Measurements from ENCODE around the gene BRCC3.

BRCC3 gene

DNA sequence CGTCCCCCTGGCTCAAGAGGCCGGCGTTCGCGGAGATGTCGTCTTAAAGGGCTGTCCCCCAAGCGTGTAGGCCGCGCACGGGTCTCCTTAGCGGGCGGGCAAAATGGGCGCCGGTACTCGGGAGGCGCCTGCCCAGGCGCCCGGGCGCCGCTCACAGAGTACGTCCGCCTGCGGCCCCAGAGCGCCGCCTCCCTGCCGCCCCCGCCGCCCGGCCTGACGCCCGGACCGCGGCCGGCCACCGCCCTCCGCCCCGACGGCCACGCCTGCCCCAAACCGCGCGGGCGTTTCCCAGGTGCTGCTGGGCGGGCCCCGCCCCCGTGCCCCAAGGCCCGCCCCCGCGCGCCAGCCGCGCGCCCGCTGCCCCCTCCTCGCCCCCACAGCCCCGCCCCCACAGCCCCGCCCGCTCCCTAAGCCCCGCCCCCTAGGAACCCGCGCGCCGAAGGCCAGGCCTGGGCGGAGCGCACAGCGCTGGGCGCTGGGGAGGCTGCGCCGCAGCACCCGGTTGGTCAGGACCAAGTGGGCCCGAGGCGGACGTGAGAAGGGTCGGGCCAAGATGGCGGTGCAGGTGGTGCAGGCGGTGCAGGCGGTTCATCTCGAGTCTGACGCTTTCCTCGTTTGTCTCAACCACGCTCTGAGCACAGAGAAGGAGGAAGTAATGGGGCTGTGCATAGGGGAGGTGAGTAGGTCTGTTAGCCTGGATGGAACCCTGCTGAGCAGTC lies at the start of gene BRCC3, which contains the start of the genes CMC4 and MTCP1:
Gene BRCC3, plus strand, starts transcription at position 534 of the 719 bp plus-strand sequence. Its CDS starts 20 bp downstream, at position 554.
Gene CMC4, minus strand, starts transcription at position 162 of the 719 bp plus-strand sequence. CDS start 7,113 bp downstream, outside the sequence.
Gene MTCP1, minus strand, starts transcription at position 162 of the 719 bp plus-strand sequence. CDS start 5,126 bp downstream, outside the sequence.
- H3K4me3 ChIP-seq, result peak within 1 kb of the TSS; percentile 49 to 67 (median 54)
- H3K27ac ChIP-seq, result peak within 1 kb of the TSS; percentile 48 to 91 (median 82)

DNA sequence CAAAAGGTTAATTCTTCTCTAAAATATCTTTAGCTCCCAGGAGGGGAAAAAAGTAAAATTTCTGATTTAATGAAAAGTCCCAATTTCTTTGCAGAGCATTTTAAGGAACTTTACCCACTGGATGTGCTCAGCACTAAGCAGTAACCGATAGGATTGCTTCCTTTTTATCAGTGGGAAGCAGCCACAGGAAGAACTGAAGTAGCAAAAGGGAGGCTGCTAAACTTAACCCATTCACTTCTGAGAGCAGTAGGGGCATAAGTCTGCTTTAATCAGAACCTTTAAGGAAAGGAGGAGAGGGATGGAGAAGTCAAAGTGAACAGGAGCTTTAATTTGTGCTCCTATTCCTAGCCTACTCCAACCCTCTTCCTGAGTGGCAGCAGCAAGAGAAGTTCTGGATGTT lies 48.7 kb upstream of the BRCC3 start, which contains the start of gene F8:
Gene F8, minus strand, starts transcription at position 139 of the 400 bp plus-strand sequence. CDS start 171 bp downstream, outside the sequence.
- Histone ChIP-seq H3K4me3 (no peak within 1 kb of the TSS), H3K27ac (no peak within 1 kb of the TSS)

DNA sequence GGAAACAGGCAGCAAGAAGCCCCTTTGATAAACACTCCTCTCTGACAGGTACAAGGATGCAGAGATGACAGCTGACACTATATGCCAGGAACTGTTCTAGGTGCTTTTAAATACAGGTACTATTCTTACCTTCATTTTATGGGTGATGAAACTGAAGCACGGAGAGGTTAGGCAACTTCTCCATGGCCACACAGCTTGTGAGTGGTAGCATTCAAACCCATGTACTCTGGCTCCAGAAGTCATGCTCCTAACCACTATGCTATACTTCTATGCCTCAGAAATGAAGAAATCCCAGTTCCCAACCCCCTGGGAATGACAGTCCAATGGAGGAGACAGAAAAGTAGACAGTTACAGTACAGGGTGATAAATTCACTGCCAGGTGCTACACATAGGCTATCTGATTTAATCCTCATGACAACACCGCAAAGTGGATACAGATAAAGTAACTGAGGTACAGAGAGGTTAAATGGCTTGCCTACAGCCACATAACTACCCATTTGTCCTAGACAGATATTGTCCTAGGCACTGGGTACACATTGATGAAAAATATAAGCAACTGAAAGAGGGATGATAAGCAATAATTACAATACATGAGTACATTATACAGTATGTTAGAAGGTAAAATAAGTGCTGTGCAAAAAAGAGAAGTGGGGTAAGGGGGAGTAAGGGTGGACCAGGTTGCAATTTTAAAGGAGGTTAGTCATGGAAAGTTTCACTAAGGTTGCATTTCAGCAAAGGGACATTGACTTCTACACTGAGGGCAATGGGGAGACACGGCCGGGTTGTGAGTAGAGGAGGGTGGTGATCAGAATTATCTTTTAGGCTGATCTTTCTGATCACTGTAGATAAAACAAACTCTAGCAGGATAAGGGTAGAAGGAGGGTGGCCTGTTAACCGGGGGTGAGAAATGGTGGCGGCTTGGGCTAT lies 47.1 kb upstream of the BRCC3 start:
- no peak overlapping the region for H3K4me3 ChIP-seq
- no peak overlapping the region for H3K27ac ChIP-seq

DNA sequence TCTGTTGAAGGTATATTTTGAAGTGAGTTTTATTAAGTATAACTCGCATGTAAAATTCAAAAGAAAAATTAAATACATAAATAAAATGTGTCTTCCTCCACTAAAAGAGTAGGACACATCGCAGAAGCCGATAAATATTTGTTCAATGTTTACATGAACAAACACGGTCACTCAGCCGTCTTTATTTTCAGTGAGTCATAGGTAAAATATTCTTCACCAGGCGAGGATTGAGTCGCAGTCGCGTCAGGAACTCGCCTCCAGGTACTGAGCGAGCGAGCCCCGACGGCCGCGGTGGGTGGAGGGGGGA lies 44.9 kb upstream of the BRCC3 start:
- Histone ChIP-seq H3K4me3 (peak overlapping the region; percentile 47 to 72 (median 60)), H3K27ac (peak overlapping the region; percentile 30 to 97 (median 94))

DNA sequence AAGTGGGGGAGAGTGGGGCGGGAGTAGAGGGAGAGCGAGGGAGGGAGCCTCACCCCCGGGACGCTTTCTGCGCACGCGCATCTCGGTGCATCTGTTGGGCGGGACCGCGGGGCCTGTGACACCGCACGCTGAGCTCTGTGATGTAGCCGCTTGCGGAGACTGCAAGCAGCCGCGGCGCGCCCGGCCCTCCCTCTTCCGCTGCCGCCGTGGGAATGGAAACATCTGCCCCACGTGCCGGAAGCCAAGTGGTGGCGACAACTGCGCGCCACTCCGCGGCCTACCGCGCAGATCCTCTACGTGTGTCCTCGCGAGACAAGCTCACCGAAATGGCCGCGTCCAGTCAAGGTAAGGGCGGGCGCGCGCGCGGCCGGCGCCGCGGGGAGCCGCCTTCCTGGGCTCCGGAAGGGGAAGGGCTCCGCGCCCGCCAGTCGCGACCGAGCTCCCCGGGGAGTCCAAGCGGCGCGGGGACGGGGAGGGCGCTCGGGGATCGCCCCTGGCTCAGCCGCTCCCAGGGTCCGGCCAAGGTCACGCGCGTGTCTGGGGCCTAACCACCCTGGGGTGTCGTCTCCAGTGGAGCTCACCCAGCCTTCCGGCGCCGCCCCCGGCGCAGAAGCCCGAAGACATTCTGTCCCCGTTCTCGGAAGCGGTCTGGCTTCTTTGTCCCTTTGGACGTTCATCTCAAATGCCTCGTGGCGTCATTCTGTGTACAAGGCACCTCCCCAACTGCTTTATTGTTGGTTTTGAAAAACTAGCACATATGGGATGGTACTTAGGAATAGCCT lies 44.4 kb upstream of the BRCC3 start, which contains the start of gene FUNDC2:
Gene FUNDC2, plus strand, starts transcription at position 118 of the 782 bp plus-strand sequence. Its CDS starts 95 bp downstream, at position 213.
- Histone ChIP-seq H3K27ac (peak within 1 kb of the TSS; percentile 76 to 97 (median 94)), H3K4me3 (peak within 1 kb of the TSS; percentile 47 to 72 (median 60))

DNA sequence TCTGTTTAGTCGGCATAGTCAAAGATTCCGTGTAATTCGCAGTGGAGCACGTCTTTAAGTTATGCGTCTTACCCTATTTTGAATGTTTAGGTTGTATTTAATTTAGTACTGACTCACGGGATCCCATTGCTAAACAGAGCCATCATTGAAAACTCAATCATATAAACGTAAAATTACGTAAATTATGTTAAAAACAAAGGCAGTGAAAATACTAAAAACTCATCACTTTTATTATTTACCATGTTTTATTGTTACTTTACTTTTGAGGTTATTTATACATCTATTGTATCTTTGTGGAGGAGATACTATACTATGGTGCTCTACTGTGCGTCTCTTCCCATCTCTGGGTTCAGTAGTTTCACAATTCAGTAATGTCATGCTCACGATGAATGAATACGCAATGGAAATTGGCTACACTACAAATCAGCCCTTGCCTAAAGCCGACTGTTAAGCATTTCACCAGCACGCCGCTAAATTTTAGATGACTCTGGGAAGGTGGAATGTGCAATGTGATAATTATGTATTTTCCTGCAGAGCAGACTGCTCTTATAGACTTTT lies 43.7 kb upstream of the BRCC3 start:
- Histone ChIP-seq H3K27ac (peak overlapping the region; percentile 76 to 97 (median 94)), H3K4me3 (peak overlapping the region; percentile 47 to 72 (median 60))

DNA sequence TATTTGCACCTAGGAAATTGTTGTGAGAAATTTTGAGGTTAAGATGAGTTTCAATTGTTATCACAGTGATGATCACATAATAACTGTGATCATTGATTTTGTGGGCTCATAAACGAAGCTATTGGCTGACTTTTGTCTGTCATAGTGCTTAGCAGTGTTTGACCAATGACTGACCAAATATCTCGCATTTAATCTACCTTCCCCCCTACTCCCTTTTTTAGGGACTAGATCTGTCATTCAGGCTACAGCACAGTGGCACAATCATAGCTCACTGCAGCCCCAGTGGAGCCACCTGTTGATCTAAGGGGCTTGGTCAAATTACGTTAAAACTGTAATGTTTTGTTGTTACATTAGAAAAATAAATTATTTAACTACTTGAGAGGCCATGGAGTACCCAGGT lies 43.2 kb upstream of the BRCC3 start:
- peak overlapping the region in 4 of 7 experiments; percentile 57 to 67 (median 59) for H3K4me3 ChIP-seq
- H3K27ac ChIP-seq, result peak overlapping the region in 9 of 21 experiments; percentile 93 to 97 (median 96)

DNA sequence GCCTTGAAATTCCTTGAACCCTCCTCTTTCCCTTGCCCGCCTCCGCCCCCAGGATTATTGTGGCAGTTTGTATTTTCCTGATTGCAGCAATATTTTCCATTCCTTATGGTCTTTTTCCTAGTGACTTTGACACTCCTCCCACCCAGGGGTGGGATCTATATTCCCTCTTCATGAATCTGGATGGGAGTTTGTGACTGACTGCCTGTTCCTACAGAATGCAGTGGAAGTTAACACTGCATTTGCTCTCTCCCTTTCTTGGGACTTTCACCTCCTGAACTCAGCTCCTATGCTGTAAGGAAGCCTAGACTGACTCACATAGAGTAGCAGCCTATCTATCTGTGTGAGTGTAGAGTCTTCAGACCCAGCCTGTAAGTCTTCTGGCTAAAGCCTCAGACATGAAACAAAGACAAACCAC lies 42.4 kb upstream of the BRCC3 start:
- Histone ChIP-seq H3K27ac (peak overlapping the region in 1 of 21 experiments; percentile 97), H3K4me3 (no peak overlapping the region)

DNA sequence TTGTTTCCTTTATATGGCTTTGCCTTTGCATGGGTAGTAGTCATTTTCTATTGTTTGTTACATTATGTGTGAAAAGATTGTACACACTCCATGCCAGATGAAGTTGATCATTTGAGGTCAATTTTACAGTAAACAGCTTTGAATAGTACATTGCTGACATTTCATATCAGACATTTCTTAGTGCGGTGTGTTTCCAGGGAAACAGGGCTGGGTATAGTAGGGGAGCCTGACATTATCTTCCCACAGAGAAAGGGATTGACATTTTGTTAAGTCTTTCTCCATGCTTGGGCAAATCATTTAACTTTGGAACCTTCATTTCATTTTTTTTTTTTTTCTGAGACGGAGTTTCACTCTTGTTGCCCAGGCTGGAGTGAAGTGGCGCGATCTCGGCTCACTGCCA lies 39.7 kb upstream of the BRCC3 start:
- no peak overlapping the region for H3K4me3 ChIP-seq
- no peak overlapping the region for H3K27ac ChIP-seq

DNA sequence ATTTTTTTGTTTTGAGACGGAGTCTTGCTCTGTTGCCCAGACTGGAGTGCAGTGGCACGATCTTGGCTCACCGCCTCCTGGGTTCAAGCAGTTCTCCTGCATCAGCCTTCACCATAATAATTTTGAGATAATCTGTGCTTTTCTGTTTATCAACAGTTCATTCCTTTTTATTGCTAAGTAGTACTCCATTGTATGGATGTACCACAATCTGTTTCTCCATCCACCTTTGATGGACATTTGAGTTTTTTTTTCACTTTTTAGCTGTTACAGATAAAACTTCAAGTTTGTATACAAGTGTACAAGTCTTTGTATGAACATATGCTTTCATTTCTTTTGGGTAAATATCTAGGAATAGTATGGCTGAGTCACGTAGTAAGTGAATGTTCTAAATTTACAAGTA lies 35.6 kb upstream of the BRCC3 start:
- H3K4me3 ChIP-seq, result no peak overlapping the region
- H3K27ac ChIP-seq, result no peak overlapping the region

DNA sequence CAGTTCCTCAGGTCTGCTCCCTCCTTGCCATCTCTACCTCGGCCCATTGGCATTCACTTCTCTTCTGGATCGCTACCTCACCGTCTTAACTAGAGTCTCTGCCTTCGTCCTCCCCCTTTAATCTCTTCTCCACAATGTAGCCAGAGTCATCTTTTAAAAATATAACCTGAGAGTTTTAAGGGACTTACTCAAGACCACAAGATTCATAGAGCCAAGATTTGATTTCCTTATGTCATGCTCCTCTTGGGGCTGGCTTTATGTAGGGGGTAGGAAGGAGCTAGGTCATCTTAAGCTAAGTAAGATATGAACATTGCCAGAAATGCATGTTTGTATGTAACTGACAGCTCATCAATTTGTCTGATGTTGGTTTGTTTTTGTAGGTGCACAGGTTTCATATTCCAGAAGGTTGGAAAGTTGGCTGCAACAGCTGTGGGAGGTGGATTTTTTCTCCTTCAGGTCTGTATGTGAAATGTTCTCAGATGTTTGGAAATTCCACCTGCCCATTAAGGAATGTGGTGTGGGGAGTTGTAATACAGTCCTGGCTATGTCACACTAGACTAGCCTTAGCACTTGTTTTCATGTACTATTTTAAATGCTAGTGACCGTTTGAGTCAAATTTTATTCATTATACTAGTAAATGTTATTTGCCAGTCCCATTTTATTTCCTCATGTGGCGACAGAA lies 25.0 kb upstream of the BRCC3 start:
- Histone ChIP-seq H3K27ac (no peak overlapping the region), H3K4me3 (no peak overlapping the region)

DNA sequence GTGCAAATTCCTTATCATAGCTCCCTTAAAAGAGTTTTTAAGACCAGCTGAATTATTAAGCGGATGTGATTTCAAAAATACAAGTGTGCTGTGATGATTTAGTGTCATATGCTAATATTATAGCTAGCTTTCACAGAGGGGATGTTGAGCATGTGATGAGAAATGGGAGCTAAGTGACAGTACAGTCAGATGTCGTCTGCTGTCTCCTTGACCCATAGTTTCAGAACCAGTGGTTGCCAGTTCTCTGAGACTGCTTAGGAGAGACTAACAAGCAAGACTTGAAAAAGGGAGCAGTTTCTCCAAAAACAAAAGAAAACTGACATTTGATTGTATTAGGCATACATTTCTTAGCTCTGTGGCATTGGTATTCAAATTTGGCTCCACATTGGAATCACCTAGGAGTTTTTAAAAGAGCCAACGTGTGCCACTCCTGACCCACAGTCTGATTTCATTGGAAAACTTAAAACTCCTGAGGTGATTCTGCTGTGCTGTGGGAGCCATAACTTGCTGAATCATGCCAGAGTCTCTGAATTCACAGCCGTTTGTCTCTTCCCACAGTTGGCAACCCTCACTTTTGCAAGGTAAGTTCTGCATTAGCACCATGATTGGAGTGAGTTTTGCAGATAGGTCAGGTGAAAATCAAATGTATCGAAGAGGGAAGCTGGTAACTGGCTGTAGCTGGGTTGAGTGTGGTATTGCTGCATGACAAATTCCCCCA lies 24.3 kb upstream of the BRCC3 start:
- no peak overlapping the region for H3K4me3 ChIP-seq
- no peak overlapping the region for H3K27ac ChIP-seq

DNA sequence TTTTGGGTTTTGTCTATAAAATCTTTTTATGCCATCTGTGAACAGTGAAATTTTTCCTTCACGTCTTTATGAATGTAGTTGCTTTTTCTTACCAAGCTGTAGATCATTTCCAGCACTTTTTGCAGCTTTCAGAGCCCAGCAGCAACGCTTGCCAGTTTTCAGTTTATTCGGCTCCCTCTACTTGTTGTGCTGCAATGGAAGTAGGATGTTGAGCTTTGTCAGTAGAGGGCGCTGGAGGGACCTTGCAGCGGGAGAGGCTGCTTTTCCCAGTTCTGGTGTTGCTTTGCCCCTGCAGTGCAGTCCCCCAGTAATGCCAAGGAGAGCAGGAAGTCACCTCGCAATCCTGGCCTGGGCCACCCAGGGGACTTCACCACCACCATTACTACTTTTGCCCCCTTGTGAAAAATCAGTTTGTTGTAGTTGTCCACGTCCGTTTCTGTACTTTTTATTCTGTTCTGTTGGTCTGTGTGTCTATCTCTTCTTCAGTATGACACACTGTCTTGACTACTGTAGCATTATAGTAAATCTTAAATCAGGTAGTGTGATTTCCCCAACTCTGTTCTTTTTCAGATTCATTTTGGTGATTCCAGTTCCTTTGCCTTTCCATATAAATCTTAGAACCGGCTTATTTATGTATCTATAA lies 22.2 kb upstream of the BRCC3 start:
- no peak overlapping the region for H3K4me3 ChIP-seq
- no peak overlapping the region for H3K27ac ChIP-seq

DNA sequence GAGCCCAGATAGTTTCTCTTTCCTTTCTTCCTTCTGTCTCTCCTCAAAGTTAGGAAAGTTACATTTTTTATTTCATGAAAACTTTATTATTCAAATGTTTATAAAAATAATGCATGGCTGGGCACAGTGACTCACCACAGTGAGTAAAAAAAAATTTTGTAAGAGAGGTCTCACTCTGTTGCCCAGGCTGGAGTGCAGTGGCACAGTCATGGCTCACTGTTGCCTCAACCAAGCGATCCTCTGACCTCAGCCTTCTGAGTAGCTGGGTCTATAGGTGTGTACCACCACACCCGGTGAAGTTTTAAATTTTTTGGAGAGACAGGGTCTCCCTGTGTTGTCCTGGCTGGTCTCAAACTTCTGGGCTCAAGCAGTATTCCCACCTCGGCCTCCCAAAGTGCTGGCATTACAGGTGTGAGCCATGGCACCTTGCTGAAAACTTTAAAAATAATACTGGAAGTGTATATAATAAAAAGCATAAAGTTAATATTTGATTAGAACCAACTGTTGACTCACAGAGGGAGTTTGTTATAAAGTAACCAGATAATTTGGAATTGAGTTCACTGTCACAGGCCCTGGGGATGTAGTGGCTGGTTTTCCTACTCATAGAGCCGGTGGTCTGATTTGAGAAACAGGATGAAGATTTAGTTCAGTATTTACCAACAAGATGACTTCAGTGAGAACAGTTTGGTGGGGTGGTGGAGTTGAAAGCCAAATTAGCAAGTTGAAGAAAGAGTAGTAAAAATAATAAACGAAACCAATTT lies 18.4 kb upstream of the BRCC3 start:
- no peak overlapping the region for H3K27ac ChIP-seq
- H3K4me3 ChIP-seq, result no peak overlapping the region

DNA sequence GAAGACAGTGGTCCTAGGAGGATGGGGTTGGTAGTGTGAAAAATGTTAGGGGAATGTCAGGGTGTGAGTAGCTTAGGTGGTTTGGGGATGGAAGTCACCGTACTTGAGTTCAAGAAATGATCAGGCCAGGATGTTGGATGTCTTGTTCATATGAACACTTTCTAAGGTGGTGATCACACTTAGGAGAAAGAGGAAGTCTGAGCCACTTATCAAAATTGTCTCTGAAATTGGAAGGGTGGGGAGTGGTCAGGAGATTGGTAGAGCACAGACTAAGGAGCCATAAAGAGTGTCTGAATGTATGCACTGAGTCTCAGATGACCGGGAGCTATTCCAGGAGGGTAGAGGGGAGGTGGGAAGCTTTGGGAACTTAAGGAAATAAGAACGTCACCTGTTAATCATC lies 17.7 kb upstream of the BRCC3 start:
- no peak overlapping the region for H3K27ac ChIP-seq
- no peak overlapping the region for H3K4me3 ChIP-seq

DNA sequence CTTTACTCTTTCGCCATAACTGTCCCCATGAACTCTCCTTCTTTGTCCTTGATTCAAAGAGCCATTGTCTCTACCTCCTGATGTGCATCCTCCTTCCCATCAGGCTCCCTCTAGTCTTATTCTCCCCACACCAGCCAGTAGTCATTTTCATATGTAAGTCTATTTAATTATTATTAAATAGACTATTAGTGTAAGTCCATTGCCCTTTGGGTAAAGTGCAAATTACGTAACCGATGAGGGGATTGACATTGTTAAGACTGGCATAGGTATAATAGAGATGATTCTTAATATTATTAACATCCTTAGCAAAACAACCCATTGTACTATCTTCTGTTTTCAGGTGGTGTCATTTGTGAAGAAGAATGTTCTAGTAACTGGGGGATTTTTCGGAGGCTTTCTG lies 17.1 kb upstream of the BRCC3 start:
- Histone ChIP-seq H3K27ac (no peak overlapping the region), H3K4me3 (no peak overlapping the region)

DNA sequence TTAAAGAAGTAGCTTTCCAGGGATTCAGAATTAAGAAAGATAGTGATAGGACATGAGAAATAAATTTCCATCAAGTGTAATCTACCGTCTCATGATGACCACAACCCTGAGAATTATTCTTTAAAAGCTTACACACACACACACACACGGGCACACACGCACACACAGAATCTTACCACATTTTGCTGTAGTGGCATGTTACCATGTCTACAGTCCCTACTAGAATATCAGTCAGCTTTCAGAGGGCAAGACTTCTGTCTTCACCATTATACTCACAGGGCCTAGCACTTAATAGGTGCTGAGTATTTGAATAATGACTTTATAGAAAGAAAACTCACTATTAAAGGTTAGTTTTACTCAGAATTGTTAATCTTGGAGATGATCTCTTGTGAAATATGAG lies 15.8 kb upstream of the BRCC3 start:
- Histone ChIP-seq H3K27ac (no peak overlapping the region), H3K4me3 (no peak overlapping the region)
